HG03103 (cell line): ENCODE measurements around the gene HIPK3.
A peak's percentile ranks its signal among the peaks of the same experiment; 100 is the strongest.
"Not testable (repeated sequence)": the region's sequence is repeated elsewhere in the genome, so short reads cannot be mapped to it uniquely, and the experiment has no call there.

ENCODE experiments used
- ATAC-seq: cut with Tn5 transposase; IDR thresholded peaks from one replicate; pipeline ENCODE4 v1.9.1; 2021; ENCODE audit warnings: low read depth; ENCODE audit not compliant: unreplicated experiment

HIPK3 gene

DNA sequence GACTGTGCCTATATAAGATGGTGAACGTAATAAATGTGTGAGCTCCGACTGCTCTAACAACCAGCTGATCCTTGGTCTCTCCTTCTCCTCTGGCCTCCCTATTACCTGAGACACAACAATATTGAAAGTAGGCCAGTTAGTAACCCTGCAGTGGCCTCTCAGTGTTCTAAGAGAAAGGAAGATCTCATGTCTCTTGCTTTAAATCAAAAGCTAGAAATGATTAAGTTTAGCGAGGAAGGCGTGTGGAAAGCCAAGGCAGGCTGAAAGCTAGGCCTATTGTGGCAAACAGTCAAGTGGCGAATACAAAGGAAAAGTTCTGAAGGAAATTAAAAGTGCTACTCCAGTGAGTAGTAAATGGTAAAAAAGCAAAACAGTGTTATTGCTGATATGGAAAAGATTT is 39.5 kb downstream of the HIPK3 start:
- ATAC-seq, result no peak

DNA sequence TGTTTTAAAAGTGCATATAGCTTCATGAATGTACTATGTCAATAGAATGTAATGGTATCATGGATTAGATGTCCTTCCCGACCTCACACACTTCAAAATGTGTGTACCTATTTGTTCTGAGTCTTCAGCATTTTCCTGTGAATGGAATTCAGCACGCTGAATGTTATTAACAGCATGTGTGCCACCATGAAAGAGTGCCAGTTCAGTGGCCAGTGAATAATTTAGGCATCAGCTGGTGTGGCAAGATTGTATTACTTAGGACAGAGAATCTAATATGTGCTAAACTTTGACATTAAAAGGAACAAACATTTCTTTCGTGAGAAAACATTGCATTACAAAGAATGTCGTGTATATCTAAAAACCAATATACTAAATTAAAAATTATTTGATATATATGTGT is 46.4 kb downstream of the HIPK3 start:
- no peak for ATAC-seq

DNA sequence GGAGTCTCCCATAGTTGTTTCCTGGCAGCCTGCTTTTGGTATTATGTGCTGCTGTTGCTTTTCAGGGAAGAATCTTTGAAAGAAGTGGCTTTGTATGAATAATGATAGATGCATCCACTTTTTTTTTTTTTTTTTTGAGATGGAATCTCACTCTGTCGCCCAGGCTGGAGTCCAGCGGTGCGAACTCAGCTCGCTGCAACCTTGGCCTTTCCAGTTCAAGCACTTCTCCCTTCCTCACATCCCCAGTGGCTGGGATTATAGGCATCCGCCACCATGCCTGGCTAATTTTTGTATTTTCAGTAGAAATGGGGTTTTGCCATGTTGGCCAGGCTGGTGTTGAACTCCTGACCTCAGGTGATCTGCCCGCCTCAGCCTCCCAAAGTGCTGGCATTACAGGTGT is 49.6 kb downstream of the HIPK3 start:
- ATAC-seq, result not testable (repeated sequence)

DNA sequence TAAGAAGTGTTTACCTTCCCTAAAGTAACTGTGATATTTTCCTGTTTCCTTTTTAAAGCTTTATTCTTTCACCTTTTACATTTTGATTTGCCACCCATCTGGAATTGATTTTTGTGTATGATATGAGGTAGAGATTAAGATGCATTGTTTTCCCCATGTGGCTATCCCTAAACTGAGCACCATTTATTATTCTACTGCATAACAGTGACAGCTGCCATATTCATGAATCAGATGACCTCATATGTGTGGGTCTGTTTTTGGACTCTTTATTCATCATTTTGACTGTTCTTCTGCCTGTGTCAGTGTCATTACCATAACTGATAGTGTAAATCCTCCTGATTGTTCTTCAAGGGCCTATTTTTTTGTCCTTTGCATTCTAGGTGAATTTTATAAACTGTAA is 50.8 kb downstream of the HIPK3 start:
- ATAC-seq, result no peak

DNA sequence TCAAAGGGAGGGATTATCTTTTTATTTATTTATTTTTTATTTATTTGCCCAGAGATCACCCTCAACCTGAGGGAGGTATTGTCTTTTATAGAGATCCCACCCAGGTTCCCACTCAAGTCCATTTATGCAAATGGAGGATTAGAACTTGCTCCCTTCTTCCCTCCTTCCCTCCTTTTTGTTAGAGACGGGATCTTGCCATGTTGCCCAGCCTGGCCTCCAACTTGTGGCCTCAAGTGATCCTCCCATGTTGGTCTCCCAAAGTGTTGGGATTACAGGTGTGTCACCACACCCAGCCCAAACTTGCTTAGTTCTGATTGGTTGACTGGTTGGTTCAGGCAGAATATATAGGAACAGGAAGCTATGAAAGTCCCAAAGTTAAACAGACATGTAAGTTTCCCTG is 51.9 kb downstream of the HIPK3 start:
- no peak for ATAC-seq

DNA sequence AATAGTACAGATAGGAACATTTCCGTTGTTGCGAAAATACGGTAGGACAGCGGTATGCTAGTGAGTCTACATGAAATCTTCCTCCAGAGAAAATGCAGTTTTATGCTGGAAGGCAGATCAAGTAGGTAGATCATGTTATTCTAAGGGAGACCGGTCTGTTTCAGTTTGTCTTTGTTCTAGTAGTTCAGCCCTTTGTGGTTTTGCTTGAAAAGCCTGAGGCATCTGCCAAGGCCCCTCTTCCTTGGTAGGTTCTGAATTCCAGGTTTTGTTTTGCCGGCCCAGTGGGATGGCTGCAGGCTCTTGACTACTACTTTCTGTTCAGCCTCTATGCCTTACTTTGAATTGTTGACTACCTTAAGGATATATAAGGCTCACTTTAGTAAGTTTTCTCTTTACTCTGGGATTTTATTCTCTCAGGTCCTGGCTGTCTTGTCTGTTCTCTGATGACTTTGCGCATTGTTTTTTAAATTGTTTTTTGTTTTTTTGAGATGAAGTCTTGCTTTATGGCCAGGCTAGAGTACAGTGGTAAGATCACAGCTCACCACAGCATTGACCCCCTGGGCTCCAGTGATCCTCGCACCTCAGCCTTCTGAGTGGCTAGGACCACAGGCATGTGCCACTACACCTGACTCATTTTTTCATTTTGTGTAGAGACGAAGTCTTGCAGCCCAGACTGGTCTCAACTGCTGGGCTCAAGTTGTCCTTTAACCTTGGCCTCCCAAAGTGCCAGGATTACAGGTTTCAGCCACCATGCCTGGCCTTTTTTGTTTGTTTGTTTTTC is 53.7 kb downstream of the HIPK3 start:
- no peak for ATAC-seq

DNA sequence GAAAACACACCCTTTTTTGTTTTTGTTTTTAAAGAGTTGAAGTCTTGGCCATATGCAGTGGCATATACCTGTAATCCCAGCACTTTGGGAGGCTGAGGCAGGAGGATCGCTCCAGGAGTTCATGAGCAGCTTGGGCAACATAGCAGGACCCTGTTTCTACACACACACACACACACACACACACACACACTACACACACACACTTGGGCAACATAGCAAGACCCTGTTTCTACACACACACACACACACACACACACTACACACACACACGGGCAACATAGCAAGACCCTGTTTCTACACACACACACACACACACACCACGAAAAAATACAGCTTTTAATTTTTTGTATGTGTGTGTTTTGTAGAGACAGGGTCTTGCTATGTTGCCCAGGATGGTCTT is 54.5 kb downstream of the HIPK3 start:
- ATAC-seq, result no peak

GRCh38 chr11:33315822-33316221 is 58.6 kb downstream of the HIPK3 start:
- no peak for ATAC-seq

- ATAC-seq, result no peak
Measured at GRCh38 chr11:33317662-33318061, 60.5 kb downstream of the HIPK3 start.

GRCh38 chr11:33320016-33320813 is 63.0 kb downstream of the HIPK3 start:
- ATAC-seq, result no peak

- no peak for ATAC-seq
Measured at GRCh38 chr11:33320814-33321330, 63.7 kb downstream of the HIPK3 start.

DNA sequence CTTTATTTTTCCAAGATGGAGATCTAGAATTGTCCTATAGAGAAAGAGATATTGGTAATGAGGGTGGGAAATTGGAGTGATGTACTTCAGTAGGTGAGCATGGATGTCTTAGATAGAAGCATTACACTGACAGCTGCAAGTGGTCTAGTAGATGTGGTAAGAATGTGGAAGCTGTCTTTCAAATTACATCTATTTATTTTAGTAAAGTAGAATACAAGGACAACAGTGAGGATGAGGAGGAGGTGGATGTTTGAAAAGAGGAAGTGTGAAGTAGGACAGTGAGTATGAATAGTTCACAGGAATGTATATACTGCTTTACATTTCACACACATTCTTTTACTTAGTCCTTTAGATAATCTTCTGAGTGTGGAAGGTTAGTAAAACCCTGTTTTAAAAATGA is 64.2 kb downstream of the HIPK3 start:
- no peak for ATAC-seq

DNA sequence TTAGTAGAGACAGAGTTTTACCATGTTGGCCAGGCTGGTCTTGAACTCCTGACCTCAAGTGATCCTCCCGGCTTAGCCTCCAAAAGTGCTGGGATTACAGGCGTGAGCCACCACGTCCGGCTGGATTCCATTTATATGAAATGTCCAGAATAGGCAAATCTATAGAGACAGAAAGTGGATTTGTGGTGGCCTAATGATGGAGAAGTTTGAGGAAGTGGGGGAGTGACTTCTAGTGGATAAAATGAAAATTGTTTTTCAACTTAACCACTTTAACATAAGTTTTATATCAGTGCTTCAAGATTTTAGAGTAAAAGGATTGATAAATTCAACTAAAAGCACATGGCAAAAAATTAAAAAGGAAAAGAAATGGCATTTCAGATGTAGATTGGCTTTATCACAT is 66.2 kb downstream of the HIPK3 start:
- ATAC-seq, result no peak

- ATAC-seq, result no peak
Measured at GRCh38 chr11:33324302-33324985, 67.3 kb downstream of the HIPK3 start.

- no peak for ATAC-seq
Measured at GRCh38 chr11:33325451-33325850, 68.3 kb downstream of the HIPK3 start.

GRCh38 chr11:33329705-33330329 is 72.6 kb downstream of the HIPK3 start:
- peak; percentile 65 for ATAC-seq

GRCh38 chr11:33333816-33334215 is 76.6 kb downstream of the HIPK3 start:
- ATAC-seq, result no peak

DNA sequence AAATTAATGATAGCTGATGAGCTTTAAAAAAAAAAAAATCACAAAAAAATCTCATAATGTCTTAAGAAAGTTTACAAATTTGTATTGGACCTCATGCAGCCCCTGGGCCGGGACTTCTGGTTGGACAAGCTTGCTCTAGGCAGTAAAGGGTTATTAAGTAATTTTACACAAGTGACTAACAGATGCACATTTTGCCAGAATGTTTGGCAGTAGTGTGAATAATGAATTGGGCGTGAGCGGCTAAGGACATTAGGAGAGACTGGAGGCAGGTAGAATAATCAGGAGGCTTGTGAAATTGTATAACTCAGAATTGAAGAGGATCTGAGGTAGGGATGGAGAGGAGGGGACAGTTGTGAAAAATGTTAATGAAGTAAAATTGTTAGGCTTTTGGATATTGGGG is 77.4 kb downstream of the HIPK3 start:
- ATAC-seq, result no peak

- ATAC-seq, result no peak
Measured at GRCh38 chr11:33339247-33339646, 82.1 kb downstream of the HIPK3 start.

DNA sequence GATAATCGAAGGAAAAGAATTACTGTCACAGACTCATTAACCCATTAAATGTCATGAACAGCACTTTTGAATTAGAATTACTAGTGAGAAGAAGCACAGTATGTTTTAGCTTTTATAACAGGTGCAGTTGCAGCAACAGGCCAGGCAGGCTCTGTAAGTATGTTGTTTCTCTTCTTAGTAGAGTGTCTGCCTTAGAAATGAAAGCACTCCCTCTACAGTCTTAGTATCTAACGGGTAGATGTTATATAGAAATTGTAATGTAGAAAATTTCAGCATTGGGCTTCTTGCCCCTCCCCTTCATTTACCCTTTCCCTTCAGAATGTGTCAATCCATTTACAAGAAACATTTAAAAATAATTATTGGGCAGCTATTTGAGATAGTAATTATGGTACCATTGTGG is 87.4 kb downstream of the HIPK3 start:
- ATAC-seq, result no peak
